ENCODE data around the gene HIVEP3.

The HIVEP3 gene

GRCh38 chr1:41663671-41664400 lies 254.9 kb downstream of the HIVEP3 start:
- H3K27me3 ChIP-seq (ENCODE audit: insufficient read depth, poor library complexity, severe bottlenecking): peaks cover 4% of the 10 kb centered on the region
- H3K4me3 ChIP-seq (replicated peaks; ENCODE audit: insufficient read depth, low read length): no peak overlapping the region
- no peak overlapping the region for H3K27ac ChIP-seq (replicated peaks)
- DNase-seq (ENCODE audit: low read depth in 1 of 2, low spot score in 1 of 2): peak in 1 of 2 experiments; percentile 15
- TF ChIP-seq, protein P1, sequence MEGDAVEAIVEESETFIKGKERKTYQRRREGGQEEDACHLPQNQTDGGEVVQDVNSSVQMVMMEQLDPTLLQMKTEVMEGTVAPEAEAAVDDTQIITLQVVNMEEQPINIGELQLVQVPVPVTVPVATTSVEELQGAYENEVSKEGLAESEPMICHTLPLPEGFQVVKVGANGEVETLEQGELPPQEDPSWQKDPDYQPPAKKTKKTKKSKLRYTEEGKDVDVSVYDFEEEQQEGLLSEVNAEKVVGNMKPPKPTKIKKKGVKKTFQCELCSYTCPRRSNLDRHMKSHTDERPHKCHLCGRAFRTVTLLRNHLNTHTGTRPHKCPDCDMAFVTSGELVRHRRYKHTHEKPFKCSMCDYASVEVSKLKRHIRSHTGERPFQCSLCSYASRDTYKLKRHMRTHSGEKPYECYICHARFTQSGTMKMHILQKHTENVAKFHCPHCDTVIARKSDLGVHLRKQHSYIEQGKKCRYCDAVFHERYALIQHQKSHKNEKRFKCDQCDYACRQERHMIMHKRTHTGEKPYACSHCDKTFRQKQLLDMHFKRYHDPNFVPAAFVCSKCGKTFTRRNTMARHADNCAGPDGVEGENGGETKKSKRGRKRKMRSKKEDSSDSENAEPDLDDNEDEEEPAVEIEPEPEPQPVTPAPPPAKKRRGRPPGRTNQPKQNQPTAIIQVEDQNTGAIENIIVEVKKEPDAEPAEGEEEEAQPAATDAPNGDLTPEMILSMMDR (IDR thresholded peaks at IDR 0.05; ENCODE audit: insufficient read depth, low read length): no peak
- TF ChIP-seq POLR2AphosphoS5 (IDR thresholded peaks at IDR 0.05; ENCODE audit: low read depth) (no peak), GABPA (IDR thresholded peaks at IDR 0.05; ENCODE audit: low read depth) (no peak), SPI1 (IDR thresholded peaks at IDR 0.05; ENCODE audit: borderline replicate concordance, low read depth) (no peak)
- TF ChIP-seq, protein P2, sequence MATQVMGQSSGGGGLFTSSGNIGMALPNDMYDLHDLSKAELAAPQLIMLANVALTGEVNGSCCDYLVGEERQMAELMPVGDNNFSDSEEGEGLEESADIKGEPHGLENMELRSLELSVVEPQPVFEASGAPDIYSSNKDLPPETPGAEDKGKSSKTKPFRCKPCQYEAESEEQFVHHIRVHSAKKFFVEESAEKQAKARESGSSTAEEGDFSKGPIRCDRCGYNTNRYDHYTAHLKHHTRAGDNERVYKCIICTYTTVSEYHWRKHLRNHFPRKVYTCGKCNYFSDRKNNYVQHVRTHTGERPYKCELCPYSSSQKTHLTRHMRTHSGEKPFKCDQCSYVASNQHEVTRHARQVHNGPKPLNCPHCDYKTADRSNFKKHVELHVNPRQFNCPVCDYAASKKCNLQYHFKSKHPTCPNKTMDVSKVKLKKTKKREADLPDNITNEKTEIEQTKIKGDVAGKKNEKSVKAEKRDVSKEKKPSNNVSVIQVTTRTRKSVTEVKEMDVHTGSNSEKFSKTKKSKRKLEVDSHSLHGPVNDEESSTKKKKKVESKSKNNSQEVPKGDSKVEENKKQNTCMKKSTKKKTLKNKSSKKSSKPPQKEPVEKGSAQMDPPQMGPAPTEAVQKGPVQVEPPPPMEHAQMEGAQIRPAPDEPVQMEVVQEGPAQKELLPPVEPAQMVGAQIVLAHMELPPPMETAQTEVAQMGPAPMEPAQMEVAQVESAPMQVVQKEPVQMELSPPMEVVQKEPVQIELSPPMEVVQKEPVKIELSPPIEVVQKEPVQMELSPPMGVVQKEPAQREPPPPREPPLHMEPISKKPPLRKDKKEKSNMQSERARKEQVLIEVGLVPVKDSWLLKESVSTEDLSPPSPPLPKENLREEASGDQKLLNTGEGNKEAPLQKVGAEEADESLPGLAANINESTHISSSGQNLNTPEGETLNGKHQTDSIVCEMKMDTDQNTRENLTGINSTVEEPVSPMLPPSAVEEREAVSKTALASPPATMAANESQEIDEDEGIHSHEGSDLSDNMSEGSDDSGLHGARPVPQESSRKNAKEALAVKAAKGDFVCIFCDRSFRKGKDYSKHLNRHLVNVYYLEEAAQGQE (IDR thresholded peaks at IDR 0.05; ENCODE audit: insufficient replicate concordance, low read depth): no peak

GRCh38 chr1:41662765-41663437 lies 255.8 kb downstream of the HIVEP3 start:
- Histone ChIP-seq H3K27ac (replicated peaks) (no peak overlapping the region), H3K4me3 (replicated peaks; ENCODE audit: insufficient read depth, low read length) (no peak overlapping the region), H3K27me3 (ENCODE audit: insufficient read depth, poor library complexity, severe bottlenecking) (peaks cover 4% of the 10 kb centered on the region)
- TF ChIP-seq POLR2AphosphoS5 (IDR thresholded peaks at IDR 0.05; ENCODE audit: low read depth): no peak
- TF ChIP-seq GABPA (IDR thresholded peaks at IDR 0.05; ENCODE audit: low read depth): no peak
- TF ChIP-seq, protein P2 (IDR thresholded peaks at IDR 0.05; ENCODE audit: insufficient replicate concordance, low read depth): no peak
- TF ChIP-seq, protein P1 (IDR thresholded peaks at IDR 0.05; ENCODE audit: insufficient read depth, low read length): no peak
- no peak for TF ChIP-seq SPI1 (IDR thresholded peaks at IDR 0.05; ENCODE audit: borderline replicate concordance, low read depth)
- no peak for DNase-seq (ENCODE audit: low read depth in 1 of 2, low spot score in 1 of 2)

GRCh38 chr1:41662061-41662764 lies 256.5 kb downstream of the HIVEP3 start:
- H3K27ac ChIP-seq (replicated peaks): no peak overlapping the region
- TF ChIP-seq SPI1 (IDR thresholded peaks at IDR 0.05; ENCODE audit: borderline replicate concordance, low read depth): no peak
- no peak for TF ChIP-seq POLR2AphosphoS5 (IDR thresholded peaks at IDR 0.05; ENCODE audit: low read depth)
- TF ChIP-seq GABPA (IDR thresholded peaks at IDR 0.05; ENCODE audit: low read depth): no peak
- TF ChIP-seq, protein P1 (IDR thresholded peaks at IDR 0.05; ENCODE audit: insufficient read depth, low read length): no peak
- TF ChIP-seq, protein P2 (IDR thresholded peaks at IDR 0.05; ENCODE audit: insufficient replicate concordance, low read depth): no peak
- peaks cover 4% of the 10 kb centered on the region for H3K27me3 ChIP-seq (ENCODE audit: insufficient read depth, poor library complexity, severe bottlenecking)
- DNase-seq (ENCODE audit: low read depth in 1 of 2, low spot score in 1 of 2): no peak
- peak overlapping the region; percentile 51 for H3K4me3 ChIP-seq (replicated peaks; ENCODE audit: insufficient read depth, low read length)
